GM18505 (cell line): Measurements from ENCODE around the gene ZNF366.
A peak's percentile ranks its signal among the peaks of the same experiment; 100 is the strongest.

Source experiments
- ATAC-seq: cut with Tn5 transposase; IDR thresholded peaks from one replicate; pipeline ENCODE4 v1.9.1; 2021; ENCODE audit not compliant: unreplicated experiment
- POLR2A ChIP-seq: IDR thresholded peaks from 4 replicates; pipeline ENCODE4 v1.6.1; 2011; ENCODE audit warnings: borderline replicate concordance; ENCODE audit not compliant: insufficient read depth, insufficient read length; ENCODE audit errors: extremely low read depth

ZNF366 gene

DNA sequence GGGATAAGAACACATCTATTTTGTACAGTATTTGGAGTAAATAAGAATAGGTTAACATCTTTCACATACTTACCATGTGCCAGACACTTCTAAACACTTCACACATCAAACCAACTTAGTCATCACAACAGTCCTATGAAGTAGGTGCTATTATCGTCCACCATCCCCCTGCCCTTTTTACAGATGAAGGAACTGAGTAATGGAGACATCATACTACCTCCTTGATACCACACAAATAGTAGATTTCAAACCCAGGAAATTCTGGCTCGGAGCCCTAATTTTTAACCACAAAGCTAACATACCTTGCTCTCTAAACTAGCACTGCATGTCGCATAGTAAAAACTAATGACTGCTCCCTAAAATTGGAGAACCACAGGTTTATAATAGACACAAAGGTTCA lies 4.2 kb upstream of the ZNF366 start:
- TF ChIP-seq POLR2A = no peak
- no peak for ATAC-seq

DNA sequence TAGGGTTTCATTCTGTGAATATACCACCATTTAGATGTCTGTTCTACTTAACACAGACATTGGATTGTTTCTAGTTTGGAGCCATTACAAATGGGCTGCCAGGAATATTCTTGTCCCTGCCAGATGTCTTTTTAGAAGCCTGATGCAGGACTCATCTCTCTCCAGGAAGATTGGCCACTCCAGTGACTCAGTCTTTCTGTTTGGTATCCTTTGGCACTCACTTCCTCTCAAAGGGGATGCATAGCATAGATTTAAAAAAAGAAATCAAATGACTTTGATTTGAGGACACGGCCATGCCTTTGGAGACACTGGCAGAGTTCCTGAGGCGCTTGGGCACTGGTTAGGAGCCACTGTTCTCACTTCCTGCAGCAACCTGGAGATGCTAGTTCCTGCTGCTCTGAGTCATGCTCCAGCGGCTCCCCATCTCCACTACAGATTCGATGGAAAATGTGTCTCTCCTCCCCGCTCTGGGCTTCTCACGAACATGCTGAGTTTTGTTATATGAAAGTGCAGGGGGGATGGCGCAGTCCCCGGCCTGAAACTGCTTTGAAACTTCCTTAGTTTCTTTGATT lies 3.5 kb upstream of the ZNF366 start:
- no peak for ATAC-seq
- no peak for TF ChIP-seq POLR2A

DNA sequence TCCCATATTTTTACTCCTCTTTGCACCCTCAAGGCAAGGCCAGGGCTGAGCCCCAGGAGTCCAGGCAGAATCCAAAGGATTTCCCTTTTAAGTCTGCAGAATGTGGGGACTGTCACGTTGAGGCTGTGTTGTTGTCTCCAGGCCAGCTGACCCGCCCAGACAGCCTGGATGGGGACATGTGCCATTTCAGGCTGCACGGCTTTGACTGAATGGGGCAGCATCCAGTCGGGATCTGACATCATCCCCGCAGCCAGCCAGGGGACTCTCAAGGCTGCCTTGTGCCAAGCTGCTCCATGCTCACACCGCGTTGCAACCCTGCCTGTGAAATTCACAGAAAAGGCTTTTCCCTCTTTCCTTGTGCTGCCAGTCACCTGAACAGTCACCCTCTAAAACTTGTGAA lies 2.2 kb upstream of the ZNF366 start:
- TF ChIP-seq POLR2A = no peak
- ATAC-seq = no peak

DNA sequence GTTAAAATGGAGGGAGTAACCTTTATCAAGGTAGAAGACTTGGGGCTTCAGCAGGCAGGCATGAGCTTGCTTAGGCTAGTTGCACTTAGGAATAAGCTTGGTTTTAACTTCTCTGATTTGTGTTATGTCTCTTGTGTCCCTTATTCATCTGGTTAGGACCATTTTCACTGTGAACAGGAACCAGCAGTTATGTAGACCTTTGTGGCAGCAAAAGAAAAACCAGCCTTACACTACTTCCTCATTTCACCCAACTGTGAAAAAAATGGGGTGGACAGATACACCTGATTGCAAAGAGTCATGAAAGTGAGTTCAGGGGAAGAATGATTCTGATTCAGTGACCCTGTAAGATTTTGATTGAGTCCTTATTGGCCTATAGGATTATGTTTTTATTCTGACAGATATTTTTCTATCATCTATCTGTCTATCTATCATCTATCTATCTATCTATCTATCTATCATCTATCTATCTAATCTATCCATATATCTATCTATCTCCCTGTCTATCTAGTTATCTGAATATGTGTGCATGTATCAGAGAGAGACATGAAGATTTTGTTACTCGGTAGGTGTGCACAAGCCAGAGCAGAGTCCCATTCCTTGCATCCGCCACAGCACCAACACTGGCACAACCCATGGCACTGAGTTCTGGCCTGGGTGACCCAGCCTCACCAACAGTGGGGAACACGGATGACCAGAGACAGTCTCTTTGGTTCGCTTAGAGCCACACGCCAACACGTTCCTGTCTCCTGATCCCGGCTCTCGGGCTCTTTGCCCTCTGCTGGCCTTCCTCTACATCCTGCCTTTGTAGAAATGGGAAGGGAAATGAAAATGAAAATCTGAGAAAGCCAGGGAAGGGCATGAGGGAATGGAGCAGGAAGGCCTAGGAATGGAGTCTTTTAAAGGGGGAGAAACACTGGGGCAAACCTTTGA lies 1.3 kb upstream of the ZNF366 start:
- no peak for TF ChIP-seq POLR2A
- ATAC-seq = peak; percentile 92

DNA sequence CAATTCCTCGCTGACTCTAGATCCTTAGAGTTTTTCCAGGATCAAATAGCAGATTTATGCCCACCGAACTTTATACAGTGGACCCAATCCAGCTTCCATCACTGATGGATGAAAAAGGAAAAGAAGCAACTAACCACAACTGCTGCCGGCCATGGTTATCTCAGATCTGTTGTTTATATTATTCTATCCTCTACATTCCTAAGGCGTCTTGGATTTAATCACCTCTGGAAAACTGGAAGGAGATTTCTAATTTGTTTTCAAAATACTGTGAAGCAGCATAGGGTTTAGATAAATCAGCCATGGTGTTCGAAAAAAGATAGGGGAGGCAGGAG lies 663 bp upstream of the ZNF366 start:
- ATAC-seq = no peak
- no peak for TF ChIP-seq POLR2A

DNA sequence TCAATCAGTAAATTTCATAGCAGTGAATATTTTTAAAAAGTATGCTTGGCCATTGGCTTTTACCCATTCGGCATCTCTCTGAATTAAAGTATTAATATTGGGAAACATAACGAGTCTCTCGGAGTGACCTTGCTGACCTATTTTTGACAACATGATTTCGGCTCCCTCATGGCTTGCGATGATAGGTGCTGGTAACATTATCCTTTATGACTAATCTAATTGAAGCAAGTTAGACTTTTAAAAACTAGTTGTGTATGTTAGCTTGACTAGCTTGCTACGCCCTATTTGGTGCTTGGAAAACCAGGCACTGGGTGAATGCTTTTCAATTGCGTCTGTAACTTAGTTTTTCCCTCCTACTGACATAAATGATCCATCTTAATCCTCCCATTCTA lies 1.1 kb downstream of the ZNF366 start:
- TF ChIP-seq POLR2A = no peak
- ATAC-seq = no peak

DNA sequence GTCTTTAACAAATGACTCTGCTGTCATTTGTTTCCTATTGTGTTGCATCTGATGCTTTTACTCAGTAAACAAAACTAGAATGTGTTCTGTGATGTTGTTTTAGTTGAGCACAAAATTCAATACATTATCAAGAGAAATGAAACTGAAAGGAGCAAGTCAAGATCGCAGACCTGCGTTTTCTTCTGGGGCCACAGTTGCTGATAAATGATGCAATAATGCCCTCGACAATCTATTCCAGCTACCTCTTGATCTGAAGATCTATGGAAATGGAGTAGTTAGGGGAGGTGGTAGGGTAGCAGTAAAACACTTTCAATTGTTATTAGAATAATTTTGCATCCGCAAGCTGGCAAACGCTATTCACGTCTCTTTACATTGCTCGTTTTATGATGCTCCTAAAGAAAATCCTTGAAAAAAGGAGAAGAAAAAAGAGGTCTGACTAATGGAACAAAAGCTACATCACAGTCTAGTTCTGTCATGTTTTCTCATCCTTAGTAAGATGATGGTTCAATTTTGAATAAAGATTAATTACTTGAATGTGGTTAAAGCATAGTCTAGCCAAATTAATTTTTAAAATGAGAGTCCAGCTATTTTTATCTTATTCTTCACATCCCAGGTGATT lies 1.6 kb downstream of the ZNF366 start:
- no peak for ATAC-seq
- TF ChIP-seq POLR2A = no peak

DNA sequence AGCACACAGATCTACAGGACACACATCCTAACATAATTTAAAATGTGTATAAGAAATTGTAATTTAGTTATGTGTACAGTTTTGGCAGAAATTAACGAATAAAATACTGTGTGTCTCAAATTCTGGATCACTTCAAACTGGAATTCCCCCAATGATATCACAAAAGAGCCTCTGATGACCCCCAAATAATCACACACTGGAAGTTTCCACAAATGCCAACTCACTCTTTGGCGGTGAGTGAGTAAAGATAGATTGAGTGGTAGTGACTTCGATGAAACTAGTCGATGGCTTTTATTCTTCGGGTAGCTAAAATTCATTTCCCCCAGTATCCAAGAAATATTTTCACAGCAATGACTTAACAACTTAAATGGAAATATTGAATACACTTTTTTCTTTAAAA lies 2.2 kb downstream of the ZNF366 start:
- TF ChIP-seq POLR2A = no peak
- no peak for ATAC-seq

DNA sequence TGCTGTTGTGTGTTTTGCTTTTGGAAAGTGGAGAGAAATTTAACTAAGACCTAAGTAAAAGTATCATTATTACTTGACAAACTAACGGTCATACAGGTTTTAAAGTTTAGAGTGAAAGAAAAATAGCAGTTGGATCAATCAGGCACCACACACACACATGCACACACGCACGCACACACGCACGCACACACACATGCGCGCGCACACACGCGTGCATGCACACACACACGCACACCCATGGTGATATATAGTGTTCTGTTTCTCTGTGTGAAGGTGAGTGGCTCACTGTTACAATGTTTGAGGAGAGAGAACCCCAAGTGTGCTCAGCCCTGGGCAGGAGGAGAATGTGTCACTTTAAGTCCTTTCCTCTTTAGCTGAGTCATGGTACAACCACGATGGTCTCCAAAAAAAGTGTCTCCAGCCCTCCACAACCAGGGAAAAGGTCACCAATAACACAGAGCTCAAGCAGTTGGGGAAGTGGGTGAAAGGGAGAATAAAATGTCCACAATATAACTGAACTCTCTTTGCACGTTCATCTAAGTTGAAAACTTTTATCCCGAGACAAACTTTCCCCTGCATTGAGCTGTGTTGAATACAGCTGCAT lies 3.2 kb downstream of the ZNF366 start:
- no peak for ATAC-seq
- no peak for TF ChIP-seq POLR2A

DNA sequence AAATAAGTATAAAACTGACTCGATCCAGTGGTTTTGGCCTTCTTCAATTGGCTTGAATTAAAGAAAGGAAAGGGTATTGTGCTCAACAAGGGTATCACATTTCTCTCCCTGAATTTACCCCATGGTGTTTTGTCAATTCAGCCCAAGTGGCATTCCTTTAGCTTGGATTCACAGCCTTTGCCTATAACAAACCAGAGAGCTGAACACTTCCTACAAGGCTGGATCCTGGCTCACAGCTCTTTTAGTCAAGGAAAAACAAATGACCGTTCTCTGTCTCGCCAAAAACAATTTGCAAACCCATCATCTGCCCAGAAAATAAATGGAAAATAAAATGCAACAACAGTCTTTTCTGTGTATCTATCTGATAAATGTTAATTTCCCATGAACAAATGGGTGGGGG lies 5.7 kb downstream of the ZNF366 start:
- ATAC-seq = no peak
- TF ChIP-seq POLR2A = no peak

DNA sequence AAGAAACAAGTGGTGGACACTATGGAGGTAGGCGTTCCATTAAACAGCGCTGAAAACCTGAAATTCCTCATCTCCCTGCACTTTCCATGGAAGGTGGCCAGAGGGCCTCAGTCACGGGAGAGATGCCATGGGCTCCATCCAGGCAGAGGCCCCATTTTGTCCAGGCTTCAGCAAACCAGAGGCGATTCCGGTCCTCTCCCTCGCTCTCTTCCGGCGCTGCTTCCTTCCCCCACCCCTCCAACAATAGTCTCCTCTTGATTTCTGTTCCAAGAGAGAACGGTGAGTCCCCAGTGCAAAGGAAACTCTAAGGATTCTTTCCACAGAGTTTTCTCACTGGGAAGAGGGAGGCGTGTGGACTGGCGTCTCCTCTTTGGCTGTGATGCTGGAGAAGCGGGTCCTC lies 7.5 kb downstream of the ZNF366 start:
- ATAC-seq = no peak
- TF ChIP-seq POLR2A = no peak

DNA sequence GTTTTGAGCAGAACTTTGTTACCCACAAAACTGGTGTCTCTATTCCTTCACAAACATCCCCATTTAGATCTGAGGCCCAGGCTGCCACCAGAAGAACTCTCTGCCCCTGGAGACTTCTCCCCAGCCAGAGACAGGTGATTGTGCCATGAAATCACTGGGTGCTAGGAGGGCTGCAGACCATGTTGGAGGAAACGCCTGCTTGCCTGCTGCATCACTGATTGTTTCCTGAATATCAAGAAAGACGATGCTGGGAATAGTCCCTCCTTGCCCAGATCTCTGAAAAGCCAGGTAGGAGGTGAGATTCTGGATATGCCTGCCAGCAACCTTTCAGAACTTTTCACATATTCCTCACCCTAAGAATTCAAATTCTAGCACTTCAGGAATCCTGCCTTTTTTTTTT lies 8.1 kb downstream of the ZNF366 start:
- ATAC-seq = no peak
- no peak for TF ChIP-seq POLR2A

DNA sequence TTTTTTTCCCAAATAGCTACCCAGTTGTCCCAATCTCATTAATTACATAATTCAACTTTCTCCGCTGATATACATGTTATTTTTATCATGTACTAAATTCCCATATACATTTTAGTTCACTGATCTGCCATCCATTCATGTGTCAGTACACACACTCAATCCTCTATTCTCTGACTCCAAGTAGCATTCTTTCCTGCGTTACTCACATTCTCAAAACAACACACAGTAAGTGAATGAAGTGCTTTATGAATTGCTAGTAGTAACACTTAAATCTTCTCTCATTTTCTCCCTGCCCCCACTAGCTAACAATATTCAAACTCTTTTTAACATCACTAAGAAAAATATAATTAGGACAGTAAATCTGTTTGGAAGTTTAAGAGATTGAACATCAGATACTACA lies 8.9 kb downstream of the ZNF366 start:
- TF ChIP-seq POLR2A = no peak
- no peak for ATAC-seq

DNA sequence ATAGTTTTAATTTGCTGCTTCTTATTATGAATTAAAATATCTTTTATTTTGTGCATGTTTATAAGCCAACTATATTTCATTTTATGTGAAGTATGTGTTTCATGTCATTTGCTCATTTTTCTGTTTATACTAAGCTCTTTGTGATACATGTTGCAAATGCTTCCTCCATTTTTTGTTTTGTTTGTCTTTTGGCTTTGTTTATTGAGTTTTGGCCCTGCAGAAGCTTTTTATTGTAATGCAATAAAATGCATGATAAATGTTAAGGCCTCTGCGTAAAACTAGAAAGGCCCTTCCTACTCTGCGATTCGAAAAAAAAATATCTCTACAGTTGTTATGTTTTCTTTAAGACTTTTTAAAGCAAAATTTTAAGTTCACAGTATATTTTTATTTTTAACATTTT lies 9.4 kb downstream of the ZNF366 start:
- TF ChIP-seq POLR2A = no peak
- no peak for ATAC-seq
